ENCODE results near the gene LRBA.
"Not testable (repeated sequence)": the region's sequence is repeated elsewhere in the genome, so short reads cannot be mapped to it uniquely, and the experiment has no call there.

Gene LRBA

DNA sequence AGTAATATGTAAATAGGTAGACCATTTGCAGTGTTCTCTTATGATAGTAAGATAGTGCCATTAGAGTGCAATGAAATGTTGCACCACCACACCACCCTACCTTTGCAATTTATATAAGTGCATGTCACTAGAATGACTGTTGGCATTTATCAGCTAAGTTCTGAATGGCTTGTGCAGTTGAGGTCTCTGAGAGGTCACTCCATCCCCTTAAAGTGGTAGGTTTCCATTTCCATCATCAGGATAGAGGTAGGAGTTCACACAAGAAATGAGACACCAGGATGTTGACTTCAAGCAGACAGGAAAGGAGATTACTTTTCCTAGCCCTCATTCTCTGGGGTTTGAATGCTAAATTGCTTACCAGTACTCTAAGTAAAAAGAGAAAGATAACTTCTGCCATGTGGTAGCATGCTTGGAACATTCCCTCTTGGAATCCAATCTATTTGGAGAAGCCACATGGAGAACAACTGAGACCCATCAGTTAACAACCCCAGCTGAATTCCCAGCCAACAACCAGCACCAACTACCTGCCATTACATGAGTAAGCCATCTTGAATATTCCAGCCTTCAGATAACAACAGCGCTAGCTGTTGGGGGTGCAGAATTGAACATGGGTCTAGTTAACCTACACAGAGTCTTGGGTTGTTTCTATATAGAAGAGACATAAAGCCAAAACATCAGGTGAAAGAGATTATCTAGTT lies 6.7 kb upstream of the LRBA start:
- DNase-seq = no peak

DNA sequence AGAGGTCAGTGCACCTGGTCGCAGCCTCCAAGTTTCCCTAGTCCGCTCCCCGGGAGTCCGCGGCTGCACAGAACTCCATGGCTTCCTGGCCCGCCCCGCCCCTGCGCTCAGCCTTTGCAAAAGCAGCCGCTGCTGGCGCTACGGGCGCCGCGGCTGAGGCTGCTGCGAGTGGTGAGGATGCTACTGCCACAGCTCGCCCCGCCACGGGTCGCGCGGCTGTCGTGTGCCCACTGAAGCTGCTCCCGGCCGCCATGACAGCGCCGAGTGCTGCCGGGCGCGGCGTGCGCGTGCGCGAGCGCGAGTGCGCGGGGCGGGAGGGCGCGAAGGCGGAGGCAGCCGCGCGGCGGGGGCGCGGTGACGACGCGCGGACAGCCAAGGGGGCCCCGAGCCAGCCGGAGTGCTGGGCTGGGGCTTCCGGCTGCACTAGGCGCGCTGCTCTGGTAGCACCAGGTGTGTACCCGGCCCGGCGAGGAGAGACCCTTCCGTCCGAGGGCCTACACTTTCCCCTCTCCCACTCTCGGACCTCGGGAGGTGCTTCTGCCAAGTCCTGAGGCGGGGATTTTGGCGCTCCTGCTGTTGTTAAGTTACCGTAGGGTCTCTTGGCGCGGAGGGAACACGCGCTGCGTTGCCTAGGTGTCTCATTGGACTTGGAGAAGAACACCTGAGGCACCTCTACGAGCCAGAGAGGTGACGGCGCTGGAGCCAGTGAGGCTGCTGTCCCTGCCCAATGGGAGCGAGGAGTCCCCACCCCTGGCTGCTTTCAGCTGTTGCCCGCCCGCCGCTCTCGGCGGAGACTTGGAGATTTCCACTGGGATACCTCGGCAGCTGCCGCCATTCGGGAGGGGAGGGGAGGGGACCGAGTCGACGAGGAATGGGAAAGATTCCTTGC lies 619 bp upstream of the LRBA start:
- peak; percentile 89 for DNase-seq

DNA sequence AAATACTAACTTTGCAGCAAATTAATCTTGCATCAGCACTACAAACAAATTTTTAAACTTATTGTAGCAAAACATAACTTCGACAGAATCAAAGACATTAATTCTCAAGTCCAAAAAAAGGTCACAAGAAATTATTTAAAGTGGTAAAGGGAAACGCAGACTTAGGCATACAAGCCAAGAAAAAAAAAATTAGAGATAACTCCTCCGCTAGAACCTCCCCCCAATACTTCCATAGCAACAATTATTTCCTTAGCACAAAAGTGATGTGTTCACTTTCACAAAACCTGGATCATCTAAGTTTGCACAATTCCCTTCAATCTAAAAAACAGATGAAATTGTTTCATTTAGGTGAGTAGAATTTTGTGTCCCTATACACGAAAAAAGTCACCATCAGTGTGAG lies 1.1 kb downstream of the LRBA start:
- no peak for DNase-seq

DNA sequence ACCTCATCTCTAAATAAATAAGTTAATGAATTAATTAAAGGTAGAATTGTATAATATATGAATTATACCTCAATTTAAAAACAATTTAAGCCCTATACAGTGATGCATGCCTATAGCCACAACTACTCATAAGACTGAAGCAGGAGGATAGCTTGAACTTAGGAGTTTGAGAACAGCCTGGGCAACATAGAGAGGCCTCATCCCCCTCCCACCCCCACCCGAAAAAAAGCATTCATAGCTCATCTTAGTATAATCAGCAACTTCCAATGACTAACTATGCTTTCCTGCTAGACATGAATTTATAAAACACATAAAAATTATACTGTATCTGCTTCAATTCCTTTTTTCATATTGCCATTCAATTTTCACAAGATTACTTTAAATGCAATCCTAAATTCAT lies 1.6 kb downstream of the LRBA start:
- DNase-seq = no peak

DNA sequence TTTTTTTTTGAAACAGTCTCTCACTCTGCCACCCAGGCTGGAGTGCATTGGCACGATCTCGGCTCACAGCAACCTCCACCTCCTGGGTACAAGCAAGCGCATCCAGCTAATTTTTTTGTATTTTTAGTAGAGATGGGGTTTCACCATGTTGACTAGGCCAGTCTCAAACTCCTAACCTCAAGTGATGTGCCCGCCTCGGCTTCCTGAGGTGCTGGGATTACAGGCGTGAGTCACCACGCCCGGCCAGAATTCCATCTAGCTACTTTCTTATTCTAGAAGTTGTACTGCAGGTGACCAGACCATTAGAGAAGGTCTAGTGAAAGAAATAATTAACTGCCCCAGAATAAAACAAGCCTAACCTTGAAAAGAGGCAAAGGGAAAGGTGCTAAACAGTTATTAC lies 2.3 kb downstream of the LRBA start:
- DNase-seq = peak; percentile 41

DNA sequence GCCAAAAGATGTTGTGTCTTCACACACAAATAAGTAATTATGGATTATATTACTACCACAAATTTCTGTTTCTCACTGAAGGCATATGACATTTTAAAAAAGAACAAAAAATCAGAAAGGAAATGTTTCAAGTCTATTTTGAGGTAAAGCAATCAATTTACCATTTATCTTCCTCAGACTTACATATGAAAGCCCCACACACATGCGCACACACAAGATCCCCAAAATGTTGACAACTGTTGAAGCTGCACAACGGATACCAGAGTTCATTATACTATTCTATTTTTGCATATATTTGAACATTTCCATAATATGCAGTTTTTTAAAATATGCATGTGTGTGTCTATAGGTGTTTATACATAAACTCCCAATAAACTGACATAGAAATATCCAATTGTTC lies 2.7 kb downstream of the LRBA start:
- DNase-seq = no peak

DNA sequence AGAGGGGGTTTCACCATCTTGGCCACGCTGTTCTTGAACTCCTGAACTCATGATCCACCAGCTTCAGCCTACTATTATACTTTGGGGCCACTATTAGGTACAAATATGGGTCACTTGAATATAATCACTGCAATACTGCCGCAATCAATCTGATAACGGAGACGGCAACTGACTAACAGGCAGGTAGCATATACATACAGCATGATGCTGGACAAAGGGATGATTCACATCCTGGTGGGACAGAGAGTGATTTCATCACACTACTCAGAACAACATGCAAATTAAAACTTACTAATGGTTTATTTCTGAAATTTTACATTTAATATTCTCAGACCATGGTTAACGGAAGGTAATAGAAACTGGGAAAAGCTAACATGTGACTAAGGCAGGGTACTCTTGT lies 10.9 kb downstream of the LRBA start:
- DNase-seq = no peak

DNA sequence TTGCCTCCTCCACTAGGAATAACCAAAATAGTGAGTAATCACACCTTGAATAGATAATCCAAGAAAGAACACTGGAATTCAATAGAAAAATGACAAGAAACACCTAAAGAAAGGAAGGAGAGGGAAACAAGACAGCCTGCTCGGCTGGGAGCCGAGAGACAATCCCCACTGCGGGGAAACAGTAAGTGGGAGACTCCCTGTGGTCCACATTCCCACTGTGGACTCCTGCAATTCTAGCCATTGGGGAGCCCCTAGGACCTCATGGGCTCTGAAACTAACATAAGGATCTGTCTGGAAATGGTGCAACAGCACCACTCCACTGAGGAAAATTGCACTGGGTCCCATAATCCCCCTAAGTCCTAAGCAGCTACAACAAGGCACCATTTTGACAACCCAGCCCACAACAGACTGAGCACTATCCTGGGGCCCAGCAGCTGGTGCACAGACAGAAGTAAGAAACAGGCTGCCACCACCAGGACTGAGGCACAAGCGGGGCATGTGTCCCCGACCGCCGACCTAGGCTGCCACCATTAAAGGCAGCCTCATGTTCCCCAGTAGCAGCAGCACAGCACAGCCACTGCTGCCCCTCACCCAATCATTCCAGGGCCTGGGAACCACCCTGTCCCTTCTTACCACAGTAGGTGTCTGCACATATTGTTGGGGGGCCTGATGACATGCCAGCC lies 14.2 kb downstream of the LRBA start:
- DNase-seq = no peak

DNA sequence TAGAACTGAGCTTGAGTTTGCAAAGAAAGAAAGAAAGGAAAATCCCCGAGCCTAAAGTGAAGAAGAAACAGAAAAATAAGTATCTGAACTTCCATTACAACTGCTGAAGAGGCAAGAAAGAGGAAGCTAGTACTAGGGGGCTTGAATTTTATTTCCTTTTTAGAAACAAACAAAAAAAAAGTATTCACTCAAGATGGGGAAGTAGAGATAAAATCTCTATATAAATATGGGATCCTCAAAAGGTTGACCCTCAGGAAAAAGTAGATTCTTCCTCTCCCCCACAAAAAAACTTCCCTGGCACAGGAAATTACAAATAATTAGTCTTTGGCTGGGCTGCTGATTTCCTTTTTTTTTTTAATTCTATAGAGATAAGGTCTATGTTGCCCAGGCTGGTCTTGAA lies 16.0 kb downstream of the LRBA start:
- DNase-seq = no peak

DNA sequence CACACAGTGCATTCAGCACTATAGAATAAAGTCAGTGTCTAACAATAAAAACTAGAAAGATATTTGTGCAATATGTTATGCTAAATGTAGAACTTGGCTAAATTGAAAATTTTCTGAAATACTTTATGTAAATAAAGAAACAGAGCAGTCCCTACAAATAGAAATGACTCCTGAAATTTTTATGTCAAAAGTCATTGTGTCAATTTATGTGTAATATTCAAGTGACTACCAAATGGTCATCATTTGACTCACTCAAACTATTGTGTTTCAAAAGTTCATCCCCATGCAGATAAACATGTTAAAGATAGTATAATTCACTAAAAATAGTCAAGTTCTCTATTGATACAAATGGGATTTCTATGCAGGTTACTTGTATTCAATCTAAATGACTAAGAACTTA lies 17.9 kb downstream of the LRBA start:
- DNase-seq = no peak

DNA sequence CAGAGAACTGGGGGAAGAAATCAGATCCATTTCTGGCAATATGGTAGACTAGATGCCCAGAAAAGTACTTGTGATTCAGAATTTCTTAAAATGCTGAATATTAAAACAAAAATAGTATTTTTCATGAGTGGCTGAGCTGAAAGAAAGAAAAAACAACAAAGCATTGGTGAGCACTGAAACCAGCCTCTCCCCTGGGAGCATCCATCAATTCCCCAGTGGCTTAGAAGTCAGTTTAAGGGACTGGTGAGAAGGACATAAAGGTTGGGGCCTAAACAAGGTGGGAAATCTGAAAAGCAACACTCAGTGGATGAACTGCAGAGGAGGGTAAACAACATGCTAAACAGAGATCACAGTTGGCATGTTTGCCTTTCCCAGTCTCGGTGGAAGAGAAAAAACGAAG lies 20.4 kb downstream of the LRBA start:
- no peak for DNase-seq

DNA sequence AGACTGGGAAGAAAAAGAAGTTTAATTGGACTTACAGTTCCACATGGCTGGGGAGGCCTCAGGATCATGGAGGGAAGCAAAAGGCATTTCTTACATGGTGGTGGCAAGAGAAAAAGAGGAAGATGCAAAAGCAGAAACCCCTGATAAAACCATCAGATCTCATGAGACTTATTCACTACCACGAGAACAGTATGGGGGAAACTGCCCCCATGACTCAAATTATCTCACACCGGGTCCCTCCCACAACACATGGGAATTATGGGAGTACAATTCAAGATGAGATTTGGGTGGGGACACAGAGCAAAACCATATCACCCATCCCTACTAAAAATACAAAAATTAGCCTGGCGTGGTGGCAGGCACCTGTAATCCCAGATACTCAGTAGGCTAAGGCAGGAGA lies 21.5 kb downstream of the LRBA start:
- not testable (repeated sequence) for DNase-seq

DNA sequence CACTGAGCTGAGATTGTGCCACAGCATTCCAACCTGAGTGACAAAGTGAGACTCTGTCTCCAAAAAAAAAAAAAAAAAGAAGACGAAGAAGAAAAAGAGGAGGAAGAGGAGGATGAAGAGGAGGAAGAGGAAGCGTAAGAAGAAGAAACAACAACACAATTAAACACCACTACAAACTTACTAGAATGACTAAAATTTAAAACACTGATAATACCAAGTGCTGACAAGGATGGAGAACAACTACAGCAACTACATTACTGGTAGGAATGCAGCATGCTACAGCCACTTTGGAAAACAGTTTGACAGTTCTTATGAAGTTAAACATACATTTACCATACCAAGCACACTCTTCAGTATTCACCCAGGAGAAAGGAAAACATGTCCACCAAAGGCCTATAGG lies 24.1 kb downstream of the LRBA start:
- DNase-seq = no peak

DNA sequence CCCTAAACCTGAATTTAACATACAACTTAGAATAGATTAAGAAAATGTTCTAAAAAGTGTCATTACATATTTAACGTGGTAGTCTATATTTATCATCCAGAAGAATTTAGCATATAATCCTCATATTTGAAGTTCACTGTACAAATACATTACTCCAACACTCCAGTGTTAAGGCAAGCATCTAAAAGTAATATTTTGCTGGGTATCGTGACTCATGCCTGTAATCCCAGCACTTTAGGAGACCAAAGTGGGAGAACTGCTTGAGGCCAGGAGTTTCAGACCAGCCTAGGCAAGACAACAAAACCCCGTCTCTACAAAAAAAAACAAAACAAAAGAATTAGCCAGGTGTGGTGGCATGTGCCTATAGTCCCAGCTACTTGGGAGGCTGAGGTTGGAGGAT lies 24.8 kb downstream of the LRBA start:
- no peak for DNase-seq

DNA sequence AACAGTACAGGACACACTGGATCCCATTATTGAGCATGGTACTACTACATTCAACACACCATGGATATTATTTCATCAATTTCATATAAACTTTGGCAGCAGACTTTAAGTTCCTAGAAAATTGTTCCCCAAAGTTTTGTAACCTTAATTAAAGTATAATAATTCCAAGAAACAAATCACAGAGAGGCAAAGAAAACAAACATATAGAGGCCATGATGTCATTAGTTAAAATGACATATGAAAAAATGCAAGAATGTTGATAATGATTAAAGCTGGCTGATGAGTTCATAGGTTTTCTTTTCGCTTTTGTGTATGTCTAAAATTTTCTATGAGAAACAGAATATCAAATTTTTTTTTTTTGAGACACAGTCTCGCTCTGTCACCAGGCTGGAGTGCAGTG lies 26.8 kb downstream of the LRBA start:
- DNase-seq = no peak

DNA sequence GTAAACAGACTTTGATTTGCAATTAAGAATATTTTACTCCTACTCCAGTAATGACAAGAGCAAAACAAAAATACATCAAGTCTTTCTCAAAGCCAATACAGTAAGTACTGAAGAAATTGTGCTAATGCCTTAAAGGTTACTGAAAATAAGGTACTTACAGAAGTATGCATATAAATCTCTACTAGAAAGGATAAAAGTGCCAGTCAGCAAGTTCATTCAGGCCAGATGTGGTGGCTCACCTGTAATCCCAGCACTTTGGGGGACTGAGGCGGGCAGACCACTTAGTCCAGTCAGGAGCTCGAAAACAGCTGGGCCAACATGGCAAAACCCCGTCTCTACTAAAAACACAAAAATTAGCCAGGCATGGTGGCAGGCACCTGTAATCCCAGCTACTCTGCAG lies 27.9 kb downstream of the LRBA start:
- DNase-seq = no peak

DNA sequence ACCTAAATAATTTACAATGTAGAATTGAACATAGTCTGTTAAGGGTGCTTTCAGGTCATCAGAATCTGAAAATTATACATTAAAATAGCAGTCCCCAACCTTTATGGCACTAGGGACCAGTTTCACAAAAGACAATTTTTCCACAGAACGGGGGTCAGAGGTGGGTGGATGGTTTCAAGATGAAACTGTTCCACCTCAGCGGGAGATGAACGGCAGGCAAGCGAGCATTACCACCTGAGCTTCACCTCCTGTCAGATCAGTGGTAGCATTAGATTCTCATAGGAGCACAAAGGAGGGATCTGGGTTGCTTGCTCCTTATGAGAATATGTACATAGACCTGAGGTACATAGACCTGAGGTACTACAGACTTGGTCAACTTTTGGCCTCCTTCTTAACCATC lies 29.0 kb downstream of the LRBA start:
- DNase-seq = peak; percentile 43

DNA sequence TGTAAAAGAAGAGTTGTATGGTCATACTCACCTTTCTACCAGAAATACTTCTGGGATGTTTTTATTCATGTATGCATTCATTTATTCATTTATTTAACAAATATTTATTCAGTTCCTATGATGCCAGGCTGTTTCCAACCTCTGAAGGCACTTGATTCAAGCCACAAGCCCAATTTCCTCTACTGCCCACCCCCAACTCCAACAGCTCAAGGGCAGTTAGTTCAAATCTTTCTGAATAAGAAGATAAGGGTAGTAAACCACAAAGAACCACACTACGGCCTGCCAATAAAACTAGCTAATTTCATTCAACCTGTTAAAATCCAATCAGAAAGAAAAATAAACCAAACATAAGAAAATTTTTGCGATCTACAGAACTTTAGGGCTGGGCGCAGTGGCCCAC lies 31.2 kb downstream of the LRBA start:
- DNase-seq = no peak

DNA sequence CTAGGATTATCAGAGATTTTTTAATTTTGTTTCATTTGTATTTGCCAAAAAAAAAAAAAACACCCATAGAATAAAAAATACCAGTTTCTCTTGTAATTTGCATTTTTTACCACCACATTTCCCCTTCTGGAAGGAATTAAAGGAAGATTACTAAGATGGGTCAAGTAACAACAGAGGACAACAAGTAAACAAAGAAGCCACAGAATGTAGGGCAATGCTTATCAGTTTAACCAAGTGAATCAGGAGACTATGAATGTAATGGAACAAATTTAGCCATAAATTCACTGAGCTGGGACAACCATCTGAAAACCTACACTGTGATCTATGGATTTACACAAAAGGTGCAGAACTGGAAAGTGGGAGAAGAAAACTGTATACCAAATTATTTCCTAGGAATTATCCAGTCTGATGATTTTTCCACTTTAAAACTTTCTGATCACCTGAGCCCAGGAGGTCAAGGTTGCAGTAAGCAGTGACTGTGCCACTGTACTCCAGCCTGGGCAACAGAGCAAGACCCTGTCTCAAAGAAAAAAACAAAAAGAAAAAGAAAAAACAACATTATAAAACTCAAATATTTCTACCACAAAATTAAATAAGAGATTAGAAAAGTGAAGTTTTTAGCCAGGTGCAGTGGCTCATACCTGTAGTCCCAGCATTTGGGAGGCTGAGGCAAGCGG lies 32.4 kb downstream of the LRBA start:
- no peak for DNase-seq

DNA sequence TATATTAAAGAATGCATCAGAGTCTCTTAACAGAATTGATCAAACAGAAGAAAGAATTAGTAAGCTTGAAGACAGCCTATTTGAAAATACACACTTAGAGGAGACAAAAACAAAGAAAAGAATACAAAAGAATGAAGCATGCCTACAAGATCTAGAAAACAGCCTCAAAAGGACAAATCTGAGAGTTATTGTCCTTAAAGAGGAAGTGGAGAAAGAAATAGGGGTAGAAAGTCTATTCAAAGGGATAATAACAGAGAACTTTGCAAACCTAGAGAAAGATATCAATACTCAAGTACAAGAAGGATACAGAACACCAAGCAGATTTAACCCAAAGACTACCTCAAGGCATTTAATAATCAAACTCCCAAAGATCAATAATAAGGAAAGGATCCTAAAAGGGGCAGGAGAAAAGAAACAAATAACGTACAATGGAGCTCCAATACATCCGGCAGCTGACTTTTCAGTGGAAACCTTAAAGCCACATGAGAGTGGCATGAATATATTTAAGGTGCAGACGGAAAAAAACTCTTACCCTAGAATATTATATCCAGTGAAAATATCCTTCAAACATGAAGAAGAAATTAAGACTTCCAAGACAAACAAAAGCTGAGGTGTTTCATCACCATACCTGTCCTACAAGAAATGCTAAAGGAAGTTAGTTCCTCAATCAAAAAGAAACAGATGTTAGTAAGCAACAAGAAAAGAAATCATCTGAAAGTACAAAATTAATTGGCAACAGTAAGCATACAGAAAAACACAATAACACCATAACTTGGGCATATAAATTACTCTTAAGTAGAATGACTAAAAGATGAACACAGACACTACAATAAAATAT lies 36.1 kb downstream of the LRBA start:
- no peak for DNase-seq

DNA sequence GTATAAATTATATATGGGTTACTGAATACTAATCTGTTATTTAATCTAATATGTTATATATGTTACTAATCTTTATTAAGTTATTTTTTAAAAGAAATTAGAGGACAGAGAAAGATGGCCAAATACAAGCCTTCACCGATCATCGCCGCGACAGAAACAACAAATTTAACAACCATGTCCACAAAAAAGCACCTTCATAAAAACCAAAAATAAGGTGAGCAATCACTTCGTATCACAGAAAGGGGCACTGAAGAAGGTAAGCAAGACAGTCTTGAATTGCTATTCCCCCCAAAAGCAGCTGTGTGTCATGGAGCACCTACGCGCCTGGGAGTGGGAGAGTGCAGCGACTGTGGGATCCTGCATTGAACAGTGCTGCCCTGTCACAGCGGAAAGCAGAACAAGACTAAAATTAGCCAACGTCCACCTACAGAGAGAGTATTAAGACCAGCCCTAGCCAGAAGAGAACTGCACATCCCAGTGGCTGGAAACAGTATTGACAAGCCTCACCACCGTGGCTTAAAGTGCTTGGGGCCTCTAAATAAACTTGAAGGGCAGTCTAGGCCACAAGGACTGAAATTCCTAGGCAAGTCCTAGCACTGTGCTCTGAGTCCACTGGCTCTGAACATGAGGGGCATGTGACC lies 38.5 kb downstream of the LRBA start:
- no peak for DNase-seq

DNA sequence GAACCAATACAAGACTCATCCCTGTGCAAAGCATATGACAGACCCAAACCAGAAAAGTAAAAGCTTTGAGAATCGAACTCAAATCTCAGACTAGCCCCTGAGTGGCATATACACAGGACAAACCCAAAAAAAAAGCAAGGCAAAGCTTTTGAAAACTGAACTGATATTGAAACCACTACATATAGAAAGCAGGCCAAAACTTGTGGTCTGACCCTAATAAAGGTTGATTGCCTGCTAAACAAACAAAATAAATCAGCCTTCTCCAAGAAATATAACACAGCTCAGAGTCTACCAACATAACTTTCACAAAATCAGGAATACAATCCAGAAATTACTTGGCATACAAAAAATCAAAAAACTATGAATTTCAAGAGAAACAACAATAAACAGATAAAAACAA lies 40.3 kb downstream of the LRBA start:
- no peak for DNase-seq
